ENCODE results near the gene ERN1.

Gene ERN1

GRCh38 chr17:63993368-63993985 lies 136.5 kb downstream of the ERN1 start:
- Histone ChIP-seq H3K27ac (ENCODE audit: low read depth in 2 of 2, low read length in 2 of 2) (no peak overlapping the region), H3K4me1 (ENCODE audit: control insufficient read depth in 2 of 2, insufficient read depth in 2 of 2, low read length in 2 of 2) (peaks cover 7 to 12% of the 10 kb centered on the region in 2 donors), H3K36me3 (ENCODE audit: control insufficient read depth in 2 of 2, insufficient read depth in 2 of 2, low read length in 2 of 2) (no peaks in the 10 kb centered on the region), H3K27me3 (ENCODE audit: control insufficient read depth in 2 of 2, insufficient read depth in 2 of 2, low read length in 2 of 2) (peaks cover 20 to 33% of the 10 kb centered on the region in 2 donors), H3K4me3 (ENCODE audit: low read length in 2 of 2) (no peak overlapping the region), H3K9me3 (ENCODE audit: control insufficient read depth in 2 of 2, low read length in 2 of 2) (no peaks in the 10 kb centered on the region), H3K9ac (ENCODE audit: low read depth in 1 of 2, low read length in 2 of 2) (no peak overlapping the region)

DNA sequence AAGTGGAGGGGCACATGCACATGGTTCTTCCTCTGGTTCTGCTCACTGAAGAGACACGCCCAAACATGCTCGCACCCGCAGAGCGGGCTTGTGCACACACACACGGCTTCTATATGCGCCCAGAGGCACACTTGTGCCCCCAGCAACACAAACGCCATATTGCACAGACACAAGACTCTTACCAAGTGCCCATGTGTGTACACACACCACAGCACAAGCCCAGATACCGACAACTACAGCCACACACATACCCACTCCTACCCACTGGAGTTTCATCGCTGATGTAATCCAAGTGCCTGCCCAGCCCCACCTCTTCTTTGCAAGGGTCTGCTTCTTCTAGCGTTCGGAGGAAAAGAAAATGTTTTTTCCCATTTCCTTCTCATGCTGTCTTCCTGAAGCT lies 138.3 kb downstream of the ERN1 start:
- Histone ChIP-seq H3K27ac (ENCODE audit: low read depth in 2 of 2, low read length in 2 of 2) (no peak overlapping the region), H3K36me3 (ENCODE audit: control insufficient read depth in 2 of 2, insufficient read depth in 2 of 2, low read length in 2 of 2) (no peaks in the 10 kb centered on the region)

GRCh38 chr17:63989622-63990345 lies 140.2 kb downstream of the ERN1 start:
- Histone ChIP-seq H3K27me3 (ENCODE audit: control insufficient read depth in 2 of 2, insufficient read depth in 2 of 2, low read length in 2 of 2) (peaks cover 6 to 17% of the 10 kb centered on the region in 2 donors), H3K27ac (ENCODE audit: low read depth in 2 of 2, low read length in 2 of 2) (no peak overlapping the region), H3K36me3 (ENCODE audit: control insufficient read depth in 2 of 2, insufficient read depth in 2 of 2, low read length in 2 of 2) (no peaks in the 10 kb centered on the region), H3K4me1 (ENCODE audit: control insufficient read depth in 2 of 2, insufficient read depth in 2 of 2, low read length in 2 of 2) (peaks cover 0 to 3% of the 10 kb centered on the region in 2 donors), H3K9me3 (ENCODE audit: control insufficient read depth in 2 of 2, low read length in 2 of 2) (no peaks in the 10 kb centered on the region), H3K9ac (ENCODE audit: low read depth in 1 of 2, low read length in 2 of 2) (no peak overlapping the region), H3K4me3 (ENCODE audit: low read length in 2 of 2) (no peak overlapping the region)

More for the DNA sequence above, 138.3 kb downstream of the ERN1 start:
- H3K27me3 ChIP-seq (ENCODE audit: control insufficient read depth in 2 of 2, insufficient read depth in 2 of 2, low read length in 2 of 2), result peaks cover 6 to 17% of the 10 kb centered on the region in 2 donors
- no peaks in the 10 kb centered on the region for H3K9me3 ChIP-seq (ENCODE audit: control insufficient read depth in 2 of 2, low read length in 2 of 2)
- H3K4me1 ChIP-seq (ENCODE audit: control insufficient read depth in 2 of 2, insufficient read depth in 2 of 2, low read length in 2 of 2), result no peaks in the 10 kb centered on the region
- no peak overlapping the region for H3K4me3 ChIP-seq (ENCODE audit: low read length in 2 of 2)
- no peak overlapping the region for H3K9ac ChIP-seq (ENCODE audit: low read depth in 1 of 2, low read length in 2 of 2)
